Measurements from ENCODE around the gene ICE1.

Gene ICE1

GRCh38 chr5:5451863-5452262, 29.4 kb downstream of the ICE1 start:
- no peak for DNase-seq (ENCODE audit: low read depth)
- no peak overlapping the region for H3K4me3 ChIP-seq (ENCODE audit: low read depth, low read length)
- TF ChIP-seq CTCF (IDR thresholded peaks at IDR 0.05; ENCODE audit: insufficient read depth, low read depth, low read length, missing control alignments): no peak

GRCh38 chr5:5453131-5453530, 30.7 kb downstream of the ICE1 start:
- no peak for DNase-seq (ENCODE audit: low read depth)
- TF ChIP-seq CTCF (IDR thresholded peaks at IDR 0.05; ENCODE audit: insufficient read depth, low read depth, low read length, missing control alignments): no peak
- H3K4me3 ChIP-seq (ENCODE audit: low read depth, low read length): no peak overlapping the region

GRCh38 chr5:5454391-5454790, 31.9 kb downstream of the ICE1 start:
- H3K4me3 ChIP-seq (ENCODE audit: low read depth, low read length): no peak overlapping the region
- no peak for TF ChIP-seq CTCF (IDR thresholded peaks at IDR 0.05; ENCODE audit: insufficient read depth, low read depth, low read length, missing control alignments)
- no peak for DNase-seq (ENCODE audit: low read depth)

GRCh38 chr5:5456858-5457257, 34.4 kb downstream of the ICE1 start:
- no peak for DNase-seq (ENCODE audit: low read depth)
- TF ChIP-seq CTCF (IDR thresholded peaks at IDR 0.05; ENCODE audit: insufficient read depth, low read depth, low read length, missing control alignments): no peak
- H3K4me3 ChIP-seq (ENCODE audit: low read depth, low read length): no peak overlapping the region

GRCh38 chr5:5460311-5460710, 37.8 kb downstream of the ICE1 start:
- TF ChIP-seq CTCF (IDR thresholded peaks at IDR 0.05; ENCODE audit: insufficient read depth, low read depth, low read length, missing control alignments): no peak
- H3K4me3 ChIP-seq (ENCODE audit: low read depth, low read length): no peak overlapping the region
- no peak for DNase-seq (ENCODE audit: low read depth)

GRCh38 chr5:5461012-5461411, 38.5 kb downstream of the ICE1 start:
- TF ChIP-seq CTCF (IDR thresholded peaks at IDR 0.05; ENCODE audit: insufficient read depth, low read depth, low read length, missing control alignments): no peak
- DNase-seq (ENCODE audit: low read depth): no peak
- H3K4me3 ChIP-seq (ENCODE audit: low read depth, low read length): no peak overlapping the region

- no peak for DNase-seq (ENCODE audit: low read depth)
- TF ChIP-seq CTCF (IDR thresholded peaks at IDR 0.05; ENCODE audit: insufficient read depth, low read depth, low read length, missing control alignments): no peak
- no peak overlapping the region for H3K4me3 ChIP-seq (ENCODE audit: low read depth, low read length)
Observed at GRCh38 chr5:5464036-5464715, 41.7 kb downstream of the ICE1 start.
